ENCODE measurements around the gene DCUN1D1. TPM values are rescaled to one million over a fixed set of nuclear protein-coding genes. Genes with fewer than 3 reads are reported as not detected.
"Not testable (repeated sequence)": the region's sequence is repeated elsewhere in the genome, so short reads cannot be mapped to it uniquely, and the experiment has no call there.

DCUN1D1 gene
- total RNA-seq, 1 experiment from 2014 or later: 71.7 TPM

- no peak overlapping the region for H3T11ph ChIP-seq (ENCODE audit: low read length)
- no peak overlapping the region for H3K23ac ChIP-seq (ENCODE audit: insufficient read length, low read depth, low read length)
- no peak overlapping the region for H2BK20ac ChIP-seq (ENCODE audit: low read depth, low read length, poor library complexity, severe bottlenecking)
- no CpG with 5 or more reads among the region's 1 CpG for WGBS (ENCODE audit: extremely low coverage, insufficient read length, low lambda C conversion rate)
- peaks cover 2 to 6% of the 10 kb centered on the region in 2 experiments; a peak in 3 of 4 replicates for H3K4me1 Mint-ChIP-seq
- H3K27me3 Mint-ChIP-seq (ENCODE audit: low read depth): no peaks in the 10 kb centered on the region
- H3K4me2 ChIP-seq (ENCODE audit: insufficient read depth, insufficient read length, low read length): no peak overlapping the region
- TF ChIP-seq CTCF (conservative IDR thresholded peaks at IDR 0.05): no peak
- no peak overlapping the region; the same call in 1 of the 2 replicates for H3K14ac ChIP-seq (ENCODE audit: insufficient read depth, low read length)
- no peaks in the 10 kb centered on the region for H3K23me2 ChIP-seq (ENCODE audit: insufficient read length, low read depth, low read length, poor library complexity, severe bottlenecking)
- H4K5ac ChIP-seq (ENCODE audit: insufficient read length, low read depth, low read length): no peak overlapping the region
- no peaks in the 10 kb centered on the region for H3K4me1 ChIP-seq (ENCODE audit: insufficient read depth, low read length)
- no peaks in the 10 kb centered on the region for H3K27me3 ChIP-seq (ENCODE audit: insufficient read depth, low read length)
- no peak overlapping the region for H2BK5ac ChIP-seq (ENCODE audit: insufficient read length, low read length)
- H3K79me1 ChIP-seq (ENCODE audit: insufficient read depth, low read depth, low read length, poor library complexity, severe bottlenecking): no peaks in the 10 kb centered on the region
- no peaks in the 10 kb centered on the region for H3K79me2 ChIP-seq (ENCODE audit: insufficient read depth, low read length)
- no peak overlapping the region for H3K18ac ChIP-seq (ENCODE audit: insufficient read length, low read depth, low read length)
- H3K56ac ChIP-seq (ENCODE audit: insufficient read length, low read depth, low read length): no peak overlapping the region
- H3K4ac ChIP-seq (ENCODE audit: low read depth, low read length): no peak overlapping the region
- no peak overlapping the region for H4K91ac ChIP-seq (ENCODE audit: insufficient read length, low read depth, low read length)
- no peak overlapping the region for H3K9ac ChIP-seq (ENCODE audit: extremely low read depth, insufficient read length, low read length)
- H2BK15ac ChIP-seq (ENCODE audit: low read depth, low read length): no peak overlapping the region
- DNase-seq: no peak
- H4K20me1 ChIP-seq (ENCODE audit: control insufficient read depth, insufficient read depth, insufficient read length): no peaks in the 10 kb centered on the region
- H3K9me3 Mint-ChIP-seq: no peaks in the 10 kb centered on the region; a peak in 1 of 5 replicates
- no peak overlapping the region for H3K4me3 Mint-ChIP-seq
- no peak overlapping the region for H2BK120ac ChIP-seq (ENCODE audit: low read depth, low read length, poor library complexity, severe bottlenecking)
- peak overlapping the region in 2 of 3 experiments; percentile 34 to 52; a peak in 2 of 7 replicates for H3K27ac Mint-ChIP-seq
- no peaks in the 10 kb centered on the region; a peak in 1 of 7 replicates for H3K36me3 Mint-ChIP-seq (ENCODE audit: insufficient read depth in 1 of 3, low read depth in 3 of 3)
- no peak overlapping the region for H4K8ac ChIP-seq (replicated peaks; ENCODE audit: insufficient read length, low read depth, low read length)
- no peak overlapping the region for H2AK5ac ChIP-seq (ENCODE audit: insufficient read length, low read length)
- no peak overlapping the region for H3K27ac ChIP-seq (ENCODE audit: insufficient read length, low read depth, low read length)
- no peak overlapping the region for H2BK12ac ChIP-seq (ENCODE audit: insufficient read length, low read depth, low read length)
- H3K9me3 ChIP-seq (ENCODE audit: control insufficient read depth, low read depth, low read length): no peaks in the 10 kb centered on the region
- no peak overlapping the region for H2AFZ ChIP-seq (ENCODE audit: low read length)
These were observed 19.4 kb upstream of the DCUN1D1 start for GRCh38 chr3:182999767-183000166.

GRCh38 chr3:182993486-182994201, 13.3 kb upstream of the DCUN1D1 start:
- WGBS (ENCODE audit: extremely low coverage, insufficient read length, low lambda C conversion rate): no CpG with 5 or more reads among the region's 4 CpGs
- H3K4me1 Mint-ChIP-seq; H3K56ac ChIP-seq (ENCODE audit: insufficient read length, low read depth, low read length); H3T11ph ChIP-seq (ENCODE audit: low read length); H3K36me3 Mint-ChIP-seq (ENCODE audit: insufficient read depth in 1 of 3, low read depth in 3 of 3); H2AK5ac ChIP-seq (ENCODE audit: insufficient read length, low read length); H2BK12ac ChIP-seq (ENCODE audit: insufficient read length, low read depth, low read length); DNase-seq; H3K4me3 Mint-ChIP-seq; H3K14ac ChIP-seq (ENCODE audit: insufficient read depth, low read length); H3K4me1 ChIP-seq (ENCODE audit: insufficient read depth, low read length); H2BK15ac ChIP-seq (ENCODE audit: low read depth, low read length); H4K8ac ChIP-seq (replicated peaks; ENCODE audit: insufficient read length, low read depth, low read length); H3K79me2 ChIP-seq (ENCODE audit: insufficient read depth, low read length); H3K9ac ChIP-seq (ENCODE audit: extremely low read depth, insufficient read length, low read length); H3K9me3 ChIP-seq (ENCODE audit: control insufficient read depth, low read depth, low read length); H3K4ac ChIP-seq (ENCODE audit: low read depth, low read length); H3K27ac Mint-ChIP-seq; H3K27ac ChIP-seq (ENCODE audit: insufficient read length, low read depth, low read length); H2BK20ac ChIP-seq (ENCODE audit: low read depth, low read length, poor library complexity, severe bottlenecking); H2BK5ac ChIP-seq (ENCODE audit: insufficient read length, low read length); H4K91ac ChIP-seq (ENCODE audit: insufficient read length, low read depth, low read length); H3K18ac ChIP-seq (ENCODE audit: insufficient read length, low read depth, low read length); H2AFZ ChIP-seq (ENCODE audit: low read length); H3K4me2 ChIP-seq (ENCODE audit: insufficient read depth, insufficient read length, low read length); H4K20me1 ChIP-seq (ENCODE audit: control insufficient read depth, insufficient read depth, insufficient read length); H4K5ac ChIP-seq (ENCODE audit: insufficient read length, low read depth, low read length); H3K79me1 ChIP-seq (ENCODE audit: insufficient read depth, low read depth, low read length, poor library complexity, severe bottlenecking); H3K27me3 ChIP-seq (ENCODE audit: insufficient read depth, low read length); H2BK120ac ChIP-seq (ENCODE audit: low read depth, low read length, poor library complexity, severe bottlenecking); H3K9me3 Mint-ChIP-seq; H3K23me2 ChIP-seq (ENCODE audit: insufficient read length, low read depth, low read length, poor library complexity, severe bottlenecking); H3K27me3 Mint-ChIP-seq (ENCODE audit: low read depth); H3K23ac ChIP-seq (ENCODE audit: insufficient read length, low read depth, low read length): not testable (repeated sequence)
